Stimulated activated CD8-positive, alpha-beta memory T cell treated with anti-CD3 and anti-CD28 coated beads, Interleukin-15, amount 100 ng/mL, for 24 hours (primary cell): ENCODE data around the gene RAVER1.
"Not testable (repeated sequence)": the region's sequence is repeated elsewhere in the genome, so short reads cannot be mapped to it uniquely, and the experiment has no call there.

ENCODE experiments used
- DNase-seq: peaks from one replicate; pipeline ENCODE4 v3.0.0-alpha.2; 2020; ENCODE audit warnings: low read depth

RAVER1 gene

GRCh38 chr19:10344780-10345179, 11.5 kb upstream of the RAVER1 start:
- DNase-seq: no peak

- DNase-seq: no peak
Observed at GRCh38 chr19:10343495-10343894, 10.2 kb upstream of the RAVER1 start.

GRCh38 chr19:10339977-10340376, 6.6 kb upstream of the RAVER1 start:
- no peak for DNase-seq

- peak; percentile 47 for DNase-seq
Observed at GRCh38 chr19:10339380-10339960, 6.1 kb upstream of the RAVER1 start, which contains the start of gene ICAM3. TSS of gene ICAM3 (minus strand) at chr19:10339624. CDS start at chr19:10339614, 10 bp downstream.

- no peak for DNase-seq
Observed at GRCh38 chr19:10338940-10339339, 5.6 kb upstream of the RAVER1 start.

GRCh38 chr19:10336725-10337124, 3.4 kb upstream of the RAVER1 start:
- DNase-seq: not testable (repeated sequence)

GRCh38 chr19:10335352-10335985, 2.1 kb upstream of the RAVER1 start:
- no peak for DNase-seq

- DNase-seq: no peak
Observed at GRCh38 chr19:10334588-10335351, 1.4 kb upstream of the RAVER1 start.

GRCh38 chr19:10333758-10334587, 644 bp upstream of the RAVER1 start:
- DNase-seq: no peak

- DNase-seq: no peak
Observed at GRCh38 chr19:10332158-10332964, 968 bp downstream of the RAVER1 start.

- no peak for DNase-seq
Observed at GRCh38 chr19:10329555-10329954, 3.8 kb downstream of the RAVER1 start.

- no peak for DNase-seq
Observed at GRCh38 chr19:10328558-10329429, 4.5 kb downstream of the RAVER1 start.

- no peak for DNase-seq
Observed at GRCh38 chr19:10327793-10328192, 5.5 kb downstream of the RAVER1 start.

- DNase-seq: no peak
Observed at GRCh38 chr19:10325732-10326131, 7.6 kb downstream of the RAVER1 start.

- DNase-seq: no peak
Observed at GRCh38 chr19:10321874-10322835, 11.2 kb downstream of the RAVER1 start.

GRCh38 chr19:10321417-10321797, 11.9 kb downstream of the RAVER1 start:
- no peak for DNase-seq

GRCh38 chr19:10320602-10321416, 12.5 kb downstream of the RAVER1 start:
- DNase-seq: no peak
